ENCODE measurements around the gene IFNK.

DNA sequence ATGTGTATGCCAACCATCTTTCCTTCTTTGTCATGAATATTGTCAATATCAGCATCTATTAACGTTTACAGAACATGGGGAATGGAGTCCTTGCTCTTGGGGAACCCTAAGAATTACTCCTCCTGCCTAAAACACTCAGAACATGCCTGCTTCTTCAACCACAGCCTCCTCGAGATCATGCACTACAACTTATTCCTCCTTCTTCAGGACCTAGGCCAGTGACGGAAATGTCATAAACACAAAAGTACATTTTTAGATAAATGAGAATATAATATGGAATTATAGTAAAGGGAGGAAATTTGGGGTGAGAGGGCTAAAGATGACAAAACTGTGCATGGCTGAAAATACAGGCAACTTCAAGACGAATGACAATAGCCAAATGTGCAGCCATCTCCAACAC, 3.1 kb upstream of the IFNK start:
- no peak for TF ChIP-seq JUNB (IDR thresholded peaks at IDR 0.05; ENCODE audit: unreplicated experiment)
- TF ChIP-seq, protein P1, sequence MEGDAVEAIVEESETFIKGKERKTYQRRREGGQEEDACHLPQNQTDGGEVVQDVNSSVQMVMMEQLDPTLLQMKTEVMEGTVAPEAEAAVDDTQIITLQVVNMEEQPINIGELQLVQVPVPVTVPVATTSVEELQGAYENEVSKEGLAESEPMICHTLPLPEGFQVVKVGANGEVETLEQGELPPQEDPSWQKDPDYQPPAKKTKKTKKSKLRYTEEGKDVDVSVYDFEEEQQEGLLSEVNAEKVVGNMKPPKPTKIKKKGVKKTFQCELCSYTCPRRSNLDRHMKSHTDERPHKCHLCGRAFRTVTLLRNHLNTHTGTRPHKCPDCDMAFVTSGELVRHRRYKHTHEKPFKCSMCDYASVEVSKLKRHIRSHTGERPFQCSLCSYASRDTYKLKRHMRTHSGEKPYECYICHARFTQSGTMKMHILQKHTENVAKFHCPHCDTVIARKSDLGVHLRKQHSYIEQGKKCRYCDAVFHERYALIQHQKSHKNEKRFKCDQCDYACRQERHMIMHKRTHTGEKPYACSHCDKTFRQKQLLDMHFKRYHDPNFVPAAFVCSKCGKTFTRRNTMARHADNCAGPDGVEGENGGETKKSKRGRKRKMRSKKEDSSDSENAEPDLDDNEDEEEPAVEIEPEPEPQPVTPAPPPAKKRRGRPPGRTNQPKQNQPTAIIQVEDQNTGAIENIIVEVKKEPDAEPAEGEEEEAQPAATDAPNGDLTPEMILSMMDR (conservative IDR thresholded peaks at IDR 0.05; ENCODE audit: low read depth in 2 of 2), result no peak
- no peak for TF ChIP-seq POLR2AphosphoS5 (IDR thresholded peaks at IDR 0.05; ENCODE audit: low read depth)
- TF ChIP-seq EZH2 (IDR thresholded peaks at IDR 0.05; ENCODE audit: low read depth, unreplicated experiment), result no peak
- TF ChIP-seq CREB1 (CRISPR knock-in tag; IDR thresholded peaks at IDR 0.05; ENCODE audit: low read depth), result no peak
- no peak for TF ChIP-seq EZH2phosphoT487 (IDR thresholded peaks at IDR 0.05; ENCODE audit: unreplicated experiment)
- TF ChIP-seq, protein P2, sequence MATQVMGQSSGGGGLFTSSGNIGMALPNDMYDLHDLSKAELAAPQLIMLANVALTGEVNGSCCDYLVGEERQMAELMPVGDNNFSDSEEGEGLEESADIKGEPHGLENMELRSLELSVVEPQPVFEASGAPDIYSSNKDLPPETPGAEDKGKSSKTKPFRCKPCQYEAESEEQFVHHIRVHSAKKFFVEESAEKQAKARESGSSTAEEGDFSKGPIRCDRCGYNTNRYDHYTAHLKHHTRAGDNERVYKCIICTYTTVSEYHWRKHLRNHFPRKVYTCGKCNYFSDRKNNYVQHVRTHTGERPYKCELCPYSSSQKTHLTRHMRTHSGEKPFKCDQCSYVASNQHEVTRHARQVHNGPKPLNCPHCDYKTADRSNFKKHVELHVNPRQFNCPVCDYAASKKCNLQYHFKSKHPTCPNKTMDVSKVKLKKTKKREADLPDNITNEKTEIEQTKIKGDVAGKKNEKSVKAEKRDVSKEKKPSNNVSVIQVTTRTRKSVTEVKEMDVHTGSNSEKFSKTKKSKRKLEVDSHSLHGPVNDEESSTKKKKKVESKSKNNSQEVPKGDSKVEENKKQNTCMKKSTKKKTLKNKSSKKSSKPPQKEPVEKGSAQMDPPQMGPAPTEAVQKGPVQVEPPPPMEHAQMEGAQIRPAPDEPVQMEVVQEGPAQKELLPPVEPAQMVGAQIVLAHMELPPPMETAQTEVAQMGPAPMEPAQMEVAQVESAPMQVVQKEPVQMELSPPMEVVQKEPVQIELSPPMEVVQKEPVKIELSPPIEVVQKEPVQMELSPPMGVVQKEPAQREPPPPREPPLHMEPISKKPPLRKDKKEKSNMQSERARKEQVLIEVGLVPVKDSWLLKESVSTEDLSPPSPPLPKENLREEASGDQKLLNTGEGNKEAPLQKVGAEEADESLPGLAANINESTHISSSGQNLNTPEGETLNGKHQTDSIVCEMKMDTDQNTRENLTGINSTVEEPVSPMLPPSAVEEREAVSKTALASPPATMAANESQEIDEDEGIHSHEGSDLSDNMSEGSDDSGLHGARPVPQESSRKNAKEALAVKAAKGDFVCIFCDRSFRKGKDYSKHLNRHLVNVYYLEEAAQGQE (IDR thresholded peaks at IDR 0.05; ENCODE audit: unreplicated experiment), result no peak
- TF ChIP-seq STAT1 (IDR thresholded peaks at IDR 0.05; ENCODE audit: unreplicated experiment), result no peak
- TF ChIP-seq, protein P3, sequence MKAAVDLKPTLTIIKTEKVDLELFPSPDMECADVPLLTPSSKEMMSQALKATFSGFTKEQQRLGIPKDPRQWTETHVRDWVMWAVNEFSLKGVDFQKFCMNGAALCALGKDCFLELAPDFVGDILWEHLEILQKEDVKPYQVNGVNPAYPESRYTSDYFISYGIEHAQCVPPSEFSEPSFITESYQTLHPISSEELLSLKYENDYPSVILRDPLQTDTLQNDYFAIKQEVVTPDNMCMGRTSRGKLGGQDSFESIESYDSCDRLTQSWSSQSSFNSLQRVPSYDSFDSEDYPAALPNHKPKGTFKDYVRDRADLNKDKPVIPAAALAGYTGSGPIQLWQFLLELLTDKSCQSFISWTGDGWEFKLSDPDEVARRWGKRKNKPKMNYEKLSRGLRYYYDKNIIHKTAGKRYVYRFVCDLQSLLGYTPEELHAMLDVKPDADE (IDR thresholded peaks at IDR 0.05), result no peak
